ENCODE measurements around the gene NXN.

The NXN gene

GRCh38 chr17:979539-980405, at the start of gene NXN:
Gene NXN, minus strand, starts transcription at chr17:979776.
- DNase-seq (ENCODE audit: low read depth), result peak; percentile 82

- DNase-seq (ENCODE audit: low read depth), result no peak
These were observed 47.5 kb upstream of the NXN start for GRCh38 chr17:1027044-1027443.

- DNase-seq (ENCODE audit: low read depth), result no peak
These were observed 47.0 kb upstream of the NXN start for GRCh38 chr17:1026599-1026975.

GRCh38 chr17:1025733-1026598, 46.4 kb upstream of the NXN start:
- DNase-seq (ENCODE audit: low read depth), result no peak

GRCh38 chr17:1024076-1024475, 44.5 kb upstream of the NXN start:
- no peak for DNase-seq (ENCODE audit: low read depth)

- no peak for DNase-seq (ENCODE audit: low read depth)
These were observed 42.9 kb upstream of the NXN start for GRCh38 chr17:1022278-1023024.

- DNase-seq (ENCODE audit: low read depth), result no peak
These were observed 41.6 kb upstream of the NXN start for GRCh38 chr17:1021147-1021546.

GRCh38 chr17:1019451-1019850, 39.9 kb upstream of the NXN start:
- DNase-seq (ENCODE audit: low read depth), result no peak

GRCh38 chr17:1018547-1018946, 39.0 kb upstream of the NXN start:
- DNase-seq (ENCODE audit: low read depth), result no peak

GRCh38 chr17:1013729-1014090, 34.1 kb upstream of the NXN start:
- no peak for DNase-seq (ENCODE audit: low read depth)

- DNase-seq (ENCODE audit: low read depth), result no peak
These were observed 33.5 kb upstream of the NXN start for GRCh38 chr17:1012823-1013728.

GRCh38 chr17:1011760-1012735, 32.5 kb upstream of the NXN start:
- DNase-seq (ENCODE audit: low read depth), result no peak

- DNase-seq (ENCODE audit: low read depth), result no peak
These were observed 31.6 kb upstream of the NXN start for GRCh38 chr17:1011138-1011537.

GRCh38 chr17:1010586-1010985, 31.0 kb upstream of the NXN start:
- DNase-seq (ENCODE audit: low read depth), result no peak

- DNase-seq (ENCODE audit: low read depth), result no peak
These were observed 30.5 kb upstream of the NXN start for GRCh38 chr17:1010086-1010450.

GRCh38 chr17:1009229-1010085, 29.9 kb upstream of the NXN start:
- DNase-seq (ENCODE audit: low read depth), result no peak

GRCh38 chr17:1008008-1008761, 28.6 kb upstream of the NXN start:
- DNase-seq (ENCODE audit: low read depth), result no peak

- DNase-seq (ENCODE audit: low read depth), result no peak
These were observed 27.9 kb upstream of the NXN start for GRCh38 chr17:1007310-1008007.

All from stimulated activated CD8-positive, alpha-beta memory T cell treated with anti-CD3 and anti-CD28 coated beads, Interleukin-4, amount 100 ng/mL, for 24 hours (primary cell).